Right ventricle myocardium superior (tissue), 1 donor: ENCODE measurements around the gene CENPV. TPM values are rescaled to one million over a fixed set of nuclear protein-coding genes. Genes with fewer than 3 reads are reported as not detected.
"Not testable (repeated sequence)": the region's sequence is repeated elsewhere in the genome, so short reads cannot be mapped to it uniquely, and the experiment has no call there.

Experiments used
- ATAC-seq: fragments of 200-7000 bp; cut with Tn5 transposase; one replicate; pipeline ENCODE4 v1.9.1; 2020; ENCODE audit warnings: mild to moderate bottlenecking; ENCODE audit not compliant: poor library complexity
- DNase-seq: peaks from one replicate; pipeline ENCODE4 v3.0.0-alpha.2; 2020
- intact Hi-C: fragments of 100-400 bp; cut with DNase I; formaldehyde crosslinking; loops from one replicate; pipeline ENCODE4 v1.11.2; 2022
- long read RNA-seq: library from polyadenylated mRNA; unstranded; transcript quantifications from one replicate; pipeline ENCODE4 v2.0.0, GENCODE V29; 2021
- total RNA-seq: library from RNA; stranded (reverse); fragmentation: NEBNext Ultra II Directional; extraction: Animal tissue kit (Norgen Biotek cat#: 25700); gene quantifications from one replicate; pipeline ENCODE4 v1.2.1, GENCODE V29; 2021
- donor health status: DM: no; HTN: yes; CAD: no; lungs with severe emphysema.

The CENPV gene
- 11.9 TPM for total RNA-seq
- long read RNA-seq, transcript CENPV-201 (5 exons, 1,165 nt): major isoform, 13 of 13 reads
- long read RNA-seq, partial matches to known transcripts: 0 of 13 reads
- long read RNA-seq, other reads (novel, unspliced or antisense): 0 of 13 reads

DNA sequence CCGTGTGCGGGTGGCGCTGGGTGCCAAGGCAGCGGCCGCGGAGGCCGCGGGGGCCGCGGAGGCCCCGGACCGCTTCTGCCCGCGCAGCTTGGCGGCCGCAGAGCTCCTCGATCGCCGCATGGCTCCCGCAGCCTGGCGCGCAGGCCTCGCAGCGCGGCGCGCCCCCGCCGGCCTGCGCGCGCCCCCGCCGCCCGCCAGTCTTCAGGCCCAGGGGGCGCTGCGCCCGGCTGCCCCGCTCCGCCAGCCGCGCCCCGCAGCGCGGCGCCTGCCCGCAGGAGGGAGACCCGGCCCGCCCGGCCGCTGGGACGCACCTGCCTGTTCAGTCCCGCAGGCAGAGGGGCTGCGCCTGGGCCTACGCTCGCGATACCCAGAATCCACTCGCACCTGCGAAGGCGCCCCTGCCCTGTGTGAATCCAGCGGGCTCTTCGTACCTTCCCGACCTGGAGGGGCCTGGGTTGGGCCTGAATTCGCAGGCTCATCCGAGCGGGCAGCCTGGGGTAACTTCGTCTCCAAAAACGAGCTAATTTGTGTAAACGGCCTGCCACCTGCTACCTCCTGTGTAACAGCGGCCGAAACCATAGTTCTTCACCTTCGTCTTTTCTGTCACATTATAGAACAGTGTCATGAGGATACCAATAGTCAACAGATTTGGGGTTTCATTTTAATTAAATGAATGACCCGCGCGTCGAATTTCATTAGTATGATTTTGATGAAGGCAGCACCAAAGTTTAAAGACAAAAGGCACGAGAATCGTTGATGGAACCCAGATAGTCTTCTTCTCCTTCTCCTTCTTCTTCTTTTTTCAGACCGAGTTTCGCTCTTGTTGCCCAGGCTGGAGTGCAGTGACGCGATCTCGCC lies at the start of gene CENPV:
CENPV (minus strand) TSS at position 153 of the 858 bp plus-strand sequence; CDS start at position 120, 33 bp downstream.
- ATAC-seq (peak; percentile 78), DNase-seq (peak; percentile 57)
- intact Hi-C loops: no loop called here

DNA sequence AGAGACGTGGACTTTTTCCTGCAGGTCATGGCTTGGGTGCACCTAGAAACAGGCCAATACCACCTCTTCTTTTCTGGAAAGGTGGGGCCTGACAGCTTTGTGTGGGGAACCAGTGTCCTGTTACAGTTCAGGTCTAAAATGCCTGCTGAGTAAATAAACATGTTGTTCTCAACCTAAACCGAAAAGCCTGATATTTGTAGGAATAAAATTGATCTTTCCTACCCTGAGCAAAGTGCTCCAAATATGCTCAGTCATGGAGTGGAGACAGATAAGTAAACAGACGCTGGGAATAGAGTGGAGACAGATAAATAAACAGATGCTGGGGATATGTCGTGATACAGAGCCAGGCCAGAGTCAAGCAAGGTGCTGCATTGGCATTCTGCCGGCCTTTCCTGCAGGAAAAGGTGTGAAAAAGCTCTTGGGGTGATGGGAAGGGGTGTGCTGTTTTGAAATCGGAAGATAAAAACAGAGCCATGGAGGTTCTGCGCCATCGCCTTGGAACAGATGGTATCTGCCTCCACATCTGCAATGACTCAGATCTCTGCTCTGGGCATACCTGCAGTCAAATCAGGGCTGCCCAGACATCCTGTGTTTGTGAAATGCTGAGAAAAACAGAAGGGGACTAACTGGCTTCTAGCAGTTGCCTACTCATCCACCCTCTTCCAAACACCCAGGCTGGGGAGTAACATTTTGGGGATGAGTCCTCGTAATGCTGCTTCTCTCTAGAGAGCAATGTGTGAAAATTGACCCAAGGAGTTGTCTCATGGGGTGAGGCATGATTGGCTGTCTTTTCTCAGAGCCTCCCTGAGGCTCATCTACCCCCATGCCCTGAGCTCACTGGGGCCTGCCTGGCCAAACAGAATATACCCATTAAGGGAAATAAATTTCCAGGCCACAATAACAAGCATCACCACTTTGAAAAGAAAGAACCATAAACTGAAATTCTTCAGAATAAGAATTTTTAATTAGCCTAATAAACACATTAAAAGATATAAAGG lies 45.3 kb upstream of the CENPV start:
- no peak for ATAC-seq
- DNase-seq: no peak
- intact Hi-C loops: no loop called here

DNA sequence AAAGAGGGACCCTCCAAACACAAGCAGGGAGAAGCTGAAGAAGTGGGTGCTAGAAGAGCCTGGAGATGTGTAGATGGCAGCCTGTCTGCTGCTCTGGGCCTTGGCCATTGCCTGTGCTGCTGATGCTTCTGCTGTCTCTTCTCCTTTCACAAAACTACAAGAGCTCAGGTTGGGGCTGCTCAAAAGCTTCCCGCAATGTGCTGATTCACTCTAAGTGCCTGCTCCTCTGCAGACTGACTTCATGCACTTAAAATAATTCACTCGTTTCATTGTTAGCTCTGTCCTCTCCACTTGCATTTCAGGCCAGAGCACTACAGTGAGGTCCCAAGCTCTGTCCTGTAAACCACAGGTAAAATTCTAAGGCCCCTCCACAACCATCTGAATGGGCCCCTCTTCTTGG lies 43.4 kb upstream of the CENPV start:
- ATAC-seq: peak; percentile 85
- DNase-seq, intact Hi-C loops: not testable (repeated sequence)

DNA sequence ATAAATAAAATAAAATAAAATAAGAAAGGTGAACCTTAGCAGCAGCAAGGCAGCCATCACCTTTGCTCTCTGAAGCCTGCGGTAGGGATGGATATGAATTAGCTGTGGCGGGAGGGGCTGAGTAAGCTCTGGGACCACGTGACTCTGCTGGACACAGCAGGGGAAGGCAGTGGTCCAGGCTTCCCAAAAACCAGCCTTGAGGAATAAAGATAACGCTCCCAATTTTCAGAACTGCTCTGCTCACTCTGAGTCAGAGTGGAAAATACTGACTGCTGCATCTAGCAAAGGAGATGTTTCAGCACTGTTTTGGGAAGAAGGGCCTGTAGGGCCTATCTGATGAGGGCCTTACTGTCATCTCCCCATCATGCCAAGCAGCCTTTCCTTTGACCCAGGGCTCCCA lies 42.6 kb upstream of the CENPV start:
- intact Hi-C loops: not testable (repeated sequence)
- ATAC-seq: peak; percentile 73
- DNase-seq: peak; percentile 57

DNA sequence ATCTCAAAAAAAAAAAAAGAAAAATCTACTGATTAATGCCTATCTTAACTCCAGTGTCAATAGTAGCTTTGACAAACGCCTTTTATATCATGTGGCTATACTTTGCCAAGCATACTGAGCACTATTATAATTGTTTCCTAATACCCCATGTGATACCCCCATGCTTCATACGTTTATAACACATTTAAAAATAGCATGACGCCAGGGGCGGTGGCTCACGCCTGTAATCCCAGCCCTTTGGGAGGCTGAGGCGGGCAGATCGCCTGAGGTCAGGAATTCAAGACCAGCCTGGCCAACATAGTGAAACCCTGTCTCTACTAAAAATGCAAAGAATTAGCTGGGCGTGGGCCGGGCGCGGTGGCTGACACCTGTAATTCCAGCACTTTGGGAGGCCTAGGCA lies 39.2 kb upstream of the CENPV start:
- ATAC-seq, DNase-seq, intact Hi-C loops: not testable (repeated sequence)

DNA sequence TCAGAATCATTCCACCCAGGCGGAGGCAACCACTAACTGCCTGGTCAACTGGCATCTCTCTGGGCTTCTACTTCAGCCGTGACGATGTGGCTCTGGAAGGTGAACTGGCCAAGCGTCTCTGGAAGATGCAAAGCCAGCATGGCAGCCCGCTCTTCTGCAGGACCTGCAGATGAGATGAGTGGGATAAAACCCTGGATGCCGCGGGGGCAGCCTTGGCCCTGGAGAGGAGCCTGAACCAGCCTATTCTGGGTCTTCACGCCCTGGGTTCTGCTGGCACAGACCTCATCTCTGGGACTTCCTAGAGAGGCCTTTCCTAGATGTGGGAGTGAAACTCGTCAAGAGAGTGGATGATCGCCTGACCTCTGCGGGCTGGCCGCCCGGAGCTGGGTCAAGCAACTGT lies 38.2 kb upstream of the CENPV start:
- intact Hi-C loops: no loop called here
- no peak for DNase-seq
- ATAC-seq: no peak

DNA sequence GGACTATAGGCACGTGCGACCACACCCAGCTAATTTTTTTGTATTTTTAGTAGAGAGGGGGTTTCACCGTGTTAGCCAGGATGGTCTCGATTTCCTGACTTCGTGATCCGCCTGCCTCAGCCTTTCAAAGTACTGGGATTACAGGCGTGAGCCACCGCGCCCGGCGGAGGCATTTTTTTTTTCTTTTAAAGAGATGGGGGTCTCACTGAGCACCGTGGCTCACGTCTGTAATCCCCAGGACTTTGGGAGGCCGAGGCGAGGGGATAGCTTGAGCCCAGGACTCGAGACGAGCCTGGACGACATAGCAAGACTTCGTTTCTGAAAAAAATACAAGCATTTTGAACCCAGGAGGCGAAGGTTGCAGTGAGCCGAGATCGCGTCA lies 32.8 kb upstream of the CENPV start:
- not testable (repeated sequence) for DNase-seq, ATAC-seq
- intact Hi-C loops: loop anchor here (5.0 kb wide), 1 partner anchor 56 kb away; no protein-coding TSS in a partner anchor

DNA sequence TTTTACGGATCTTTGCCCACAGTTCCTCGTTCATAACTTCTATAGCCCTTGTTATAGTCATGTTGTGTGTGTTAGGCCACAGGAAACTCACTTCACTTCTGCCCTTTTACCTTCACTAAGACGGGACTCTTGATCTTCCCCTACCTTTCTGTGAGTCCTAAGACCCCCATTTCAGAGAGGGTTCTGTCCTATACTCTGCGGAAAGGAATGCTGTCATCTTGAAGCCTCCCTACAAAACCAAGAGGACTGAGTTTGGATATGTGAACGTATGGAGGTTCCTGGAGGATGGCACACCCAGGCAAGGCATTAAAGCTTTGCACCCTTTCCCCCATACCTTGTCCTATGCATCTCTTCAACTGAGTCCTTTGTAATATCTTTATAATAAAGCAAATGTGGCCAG lies 31.3 kb upstream of the CENPV start:
- DNase-seq (no peak), ATAC-seq (no peak)

DNA sequence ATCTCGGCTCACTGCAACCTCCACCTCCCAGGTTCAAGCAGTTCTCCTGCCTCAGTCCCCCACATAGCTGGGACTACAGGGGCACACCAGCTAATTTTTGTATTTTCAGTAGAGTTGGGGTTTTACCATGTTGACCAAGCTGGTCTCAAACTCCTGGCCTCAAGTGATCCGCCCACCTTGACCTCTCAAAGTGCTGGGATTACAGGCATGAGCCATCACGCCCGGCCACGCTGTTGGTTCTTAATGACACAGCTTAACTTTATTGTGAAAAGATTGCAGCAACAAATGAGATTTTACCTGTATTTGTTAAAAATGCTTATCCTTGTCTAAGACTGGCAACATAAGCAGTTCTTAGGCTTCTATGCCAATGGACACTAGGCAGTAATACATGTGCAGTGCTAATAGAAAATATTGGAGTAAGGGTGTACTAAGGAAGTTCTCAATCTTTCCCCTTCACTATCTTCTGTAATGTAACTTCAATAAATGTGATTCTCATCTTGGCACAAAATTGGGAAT lies 30.6 kb upstream of the CENPV start:
- intact Hi-C loops: no loop called here
- ATAC-seq (no peak), DNase-seq (no peak)

More for the DNA sequence above, 31.3 kb upstream of the CENPV start:
- intact Hi-C loops: no loop called here

DNA sequence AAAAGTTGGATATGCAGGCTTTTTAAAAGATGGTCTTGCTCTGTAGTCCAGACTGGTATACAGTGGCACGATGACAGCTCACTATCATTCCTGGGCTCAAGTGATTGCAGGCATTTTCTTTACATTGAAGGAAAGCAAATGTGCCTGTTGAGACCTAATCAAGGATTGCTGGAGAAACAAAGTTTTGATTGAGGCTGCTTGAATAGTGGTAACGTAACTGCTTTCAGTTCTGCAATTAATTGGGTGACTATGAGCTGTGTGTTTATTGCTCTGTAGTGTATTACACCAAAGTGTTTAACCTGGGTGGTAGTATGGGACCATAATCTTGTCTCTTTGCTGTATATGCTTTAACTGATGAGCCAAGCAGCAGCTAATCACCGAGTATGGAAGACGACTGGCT lies 29.9 kb upstream of the CENPV start:
- no peak for DNase-seq
- ATAC-seq: no peak
- intact Hi-C loops: no loop called here

DNA sequence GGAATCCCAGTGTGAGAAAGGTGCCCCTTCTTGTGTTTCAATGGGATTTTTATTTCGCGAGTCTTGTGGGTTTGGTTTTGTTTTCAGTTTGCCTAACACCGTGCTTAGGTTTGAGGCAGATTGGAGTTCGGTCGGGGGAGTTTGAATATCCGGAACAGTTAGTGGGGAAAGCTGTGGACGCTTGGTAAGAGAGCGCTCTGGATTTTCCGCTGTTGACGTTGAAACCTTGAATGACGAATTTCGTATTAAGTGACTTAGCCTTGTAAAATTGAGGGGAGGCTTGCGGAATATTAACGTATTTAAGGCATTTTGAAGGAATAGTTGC lies 28.2 kb upstream of the CENPV start:
- DNase-seq (no peak), ATAC-seq (no peak)
- intact Hi-C loops: no loop called here

DNA sequence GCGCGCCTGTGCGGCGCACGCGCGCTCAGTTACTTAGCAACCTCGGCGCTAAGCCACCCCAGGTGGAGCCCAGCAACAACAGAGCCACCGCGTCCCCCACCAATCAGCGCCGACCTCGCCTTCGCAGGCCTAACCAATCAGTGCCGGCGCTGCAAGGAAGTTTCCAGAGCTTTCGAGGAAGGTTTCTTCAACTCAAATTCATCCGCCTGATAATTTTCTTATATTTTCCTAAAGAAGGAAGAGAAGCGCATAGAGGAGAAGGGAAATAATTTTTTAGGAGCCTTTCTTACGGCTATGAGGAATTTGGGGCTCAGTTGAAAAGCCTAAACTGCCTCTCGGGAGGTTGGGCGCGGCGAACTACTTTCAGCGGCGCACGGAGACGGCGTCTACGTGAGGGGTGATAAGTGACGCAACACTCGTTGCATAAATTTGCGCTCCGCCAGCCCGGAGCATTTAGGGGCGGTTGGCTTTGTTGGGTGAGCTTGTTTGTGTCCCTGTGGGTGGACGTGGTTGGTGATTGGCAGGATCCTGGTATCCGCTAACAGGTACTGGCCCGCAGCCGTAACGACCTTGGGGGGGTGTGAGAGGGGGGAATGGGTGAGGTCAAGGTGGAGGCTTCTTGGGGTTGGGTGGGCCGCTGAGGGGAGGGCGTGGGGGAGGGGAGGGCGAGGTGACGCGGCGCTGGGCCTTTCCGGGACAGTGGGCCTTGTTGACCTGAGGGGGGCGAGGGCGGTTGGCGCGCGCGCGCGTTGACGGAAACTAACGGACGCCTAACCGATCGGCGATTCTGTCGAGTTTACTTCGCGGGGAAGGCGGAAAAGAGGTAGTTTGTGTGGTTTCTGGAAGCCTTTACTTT lies 27.6 kb upstream of the CENPV start, which contains the start of gene UBB:
UBB (plus strand) TSS at position 452 of the 856 bp plus-strand sequence. CDS start 817 bp downstream, outside the sequence.
- DNase-seq: peak; percentile 98
- intact Hi-C loops: no loop called here
- ATAC-seq: peak; percentile 99

DNA sequence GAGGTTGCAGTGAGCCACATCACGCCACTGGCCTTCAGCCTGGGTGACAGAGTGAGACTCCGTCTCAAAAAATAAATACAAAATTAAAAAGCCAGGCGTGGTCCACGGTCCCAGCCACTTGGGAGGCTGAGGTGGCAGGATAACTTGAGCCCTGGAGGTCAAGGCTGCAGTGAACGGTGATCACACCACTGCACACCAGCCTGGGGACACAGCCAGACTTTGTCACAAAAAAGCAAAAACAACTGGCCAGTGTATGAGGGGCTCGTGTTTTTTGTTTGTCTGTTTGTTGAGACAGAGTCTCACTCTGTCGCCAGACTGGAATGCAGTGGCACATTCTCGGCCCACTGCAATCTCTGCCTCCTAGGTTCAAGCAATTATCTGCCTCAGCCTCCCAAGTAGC lies 26.4 kb upstream of the CENPV start:
- no peak for ATAC-seq
- DNase-seq: no peak
- intact Hi-C loops: no loop called here

DNA sequence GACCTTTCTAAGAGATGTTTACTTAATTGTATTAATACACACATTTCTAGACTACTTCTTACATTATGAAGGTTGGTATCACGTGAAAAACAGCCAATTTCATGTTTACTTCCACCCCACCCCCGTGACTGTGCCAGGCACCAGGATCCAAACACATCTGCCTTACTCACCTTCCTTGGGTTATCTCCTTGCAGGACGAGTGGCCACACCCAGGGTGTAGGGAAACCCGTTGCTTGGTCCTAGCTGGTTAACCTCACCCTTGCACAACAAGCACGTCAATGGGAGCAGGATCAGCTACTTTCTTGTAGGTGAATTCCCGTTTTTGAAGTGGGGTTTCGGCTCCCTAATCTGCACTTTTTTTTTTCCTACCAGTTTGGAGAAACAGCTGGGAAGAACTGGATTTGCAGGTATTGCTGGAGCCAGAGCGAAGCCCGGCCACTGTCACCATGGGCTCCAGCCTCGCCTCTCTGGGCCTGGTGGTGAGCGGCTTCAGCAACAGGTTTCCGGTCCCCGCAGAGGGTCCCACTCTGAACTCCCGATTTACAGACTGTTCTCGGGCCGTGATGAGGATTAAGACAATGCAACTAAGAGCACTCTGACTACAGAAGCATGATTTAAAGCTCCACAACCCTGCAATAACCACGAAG lies 25.5 kb upstream of the CENPV start:
- DNase-seq (no peak), ATAC-seq (no peak)
- intact Hi-C loops: no loop called here

DNA sequence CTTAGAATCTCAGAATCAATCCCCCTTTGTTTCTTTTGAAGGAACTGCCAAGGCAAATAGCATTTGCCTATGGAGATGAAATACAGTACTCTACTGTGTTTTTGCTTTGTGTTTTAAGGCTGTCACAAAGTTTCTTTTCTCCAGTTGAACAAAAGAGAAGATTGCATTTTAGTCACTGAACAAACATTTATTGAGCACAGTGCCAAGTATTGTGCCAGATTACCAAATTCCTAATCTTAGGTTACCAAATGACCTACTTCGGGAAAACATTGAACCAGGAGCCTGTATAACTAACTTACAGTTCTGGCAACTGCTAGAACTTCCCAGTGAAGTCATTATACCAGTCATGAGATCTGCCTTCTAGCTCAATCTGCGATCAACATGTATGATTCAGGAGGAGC lies 24.7 kb upstream of the CENPV start:
- no peak for DNase-seq
- ATAC-seq: no peak
- intact Hi-C loops: no loop called here

DNA sequence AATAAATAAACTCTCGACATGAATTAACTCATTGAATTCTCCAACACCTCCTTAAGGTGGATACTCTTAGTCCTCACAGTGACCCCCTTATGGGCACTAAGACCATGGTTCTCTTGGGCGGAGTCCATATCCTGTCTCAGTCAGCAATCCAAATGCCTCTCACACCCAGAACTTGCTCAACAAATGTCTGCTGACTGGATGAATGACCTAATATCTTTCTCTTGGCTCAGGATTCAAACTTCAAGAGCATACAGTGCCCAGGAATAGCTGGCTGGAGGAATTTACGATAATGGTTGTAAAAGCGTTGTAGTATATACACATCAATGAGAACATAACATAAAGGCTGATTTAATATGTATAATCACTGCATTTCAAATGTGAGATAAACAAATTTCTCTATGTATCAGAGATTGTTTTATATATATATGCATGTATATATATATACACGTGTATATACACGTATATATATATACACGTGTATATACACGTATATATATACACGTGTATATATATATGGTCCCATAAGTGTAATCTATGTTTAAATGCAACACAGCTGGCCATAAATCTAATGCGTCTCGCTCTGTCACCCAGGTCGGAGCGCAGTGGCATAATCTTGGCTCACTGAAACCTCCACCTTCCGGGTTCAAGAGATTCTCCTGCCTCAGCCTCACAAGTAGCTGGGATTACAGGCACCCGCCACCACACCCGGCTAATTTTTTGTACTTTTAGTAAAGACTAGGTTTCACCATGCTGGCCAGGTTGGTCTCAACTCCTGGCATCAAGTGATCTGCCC lies 21.1 kb upstream of the CENPV start:
- ATAC-seq (peak; percentile 93), DNase-seq (no peak)
- intact Hi-C loops: no loop called here

DNA sequence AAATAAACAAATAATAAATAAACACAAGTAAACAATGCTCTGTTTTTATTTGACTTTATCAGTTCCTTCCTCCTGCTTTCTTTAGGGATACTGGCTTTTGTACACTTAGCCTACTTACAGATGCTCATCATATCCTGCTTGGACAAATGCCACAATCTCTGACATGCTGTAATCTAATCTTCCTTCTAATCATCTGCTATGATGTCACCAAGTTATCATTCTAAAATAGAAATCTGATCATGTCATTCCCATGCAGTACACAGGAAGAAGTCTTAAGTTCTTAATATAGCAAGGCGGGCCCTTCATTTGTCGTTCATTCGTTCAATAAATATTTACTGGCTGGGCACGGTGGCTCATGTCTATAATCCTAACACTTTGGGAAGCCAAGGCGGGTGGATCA lies 18.5 kb upstream of the CENPV start:
- intact Hi-C loops: no loop called here
- DNase-seq (no peak), ATAC-seq (peak; percentile 10)
